ENCODE results near the gene MTX3. TPM values are rescaled to one million over a fixed set of nuclear protein-coding genes. Genes with fewer than 3 reads are reported as not detected.

The MTX3 gene
- total and polyA plus RNA-seq, 2 donors (not counting 3 experiments of a cell fraction or from before 2014, with no cell fraction given): 2.9 to 8.3 TPM

DNA sequence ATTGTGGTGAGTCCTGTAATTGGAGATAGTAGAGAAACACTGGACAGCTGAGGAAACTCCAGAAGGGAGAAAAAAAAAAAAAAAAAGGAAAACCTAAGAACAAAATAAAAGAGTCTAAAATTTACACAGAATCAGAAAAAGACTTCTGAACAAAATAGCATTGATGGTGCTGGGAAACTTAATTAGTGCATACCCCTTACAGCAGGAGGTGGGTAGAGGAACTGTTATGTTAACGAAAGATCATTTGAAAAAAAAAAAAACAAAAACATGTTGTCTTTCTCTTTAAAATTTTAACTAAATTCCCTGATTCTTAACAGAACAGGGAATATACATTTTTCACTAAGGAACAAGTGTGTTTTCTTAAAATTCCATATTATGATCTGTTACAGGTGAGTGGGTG, 11.6 kb upstream of the MTX3 start:
- ChIA-PET CTCF (no interaction called here), POLR2A (no interaction called here)
- intact Hi-C loops (cut with micrococcal nuclease) (no loop called here), dilution Hi-C loops (cut with MboI; ENCODE audit: extremely low pct_ligation_motif_present, low sequenced_read_pairs) (no loop called here)
- Histone ChIP-seq H3K4me3 (replicated peaks in 1 of 3; ENCODE audit: insufficient read depth in 1 of 3, low read depth in 1 of 3, low read length in 3 of 3) (no peak overlapping the region), H3K4me1 (ENCODE audit: control insufficient read depth, extremely low read depth, insufficient read depth, low read length) (no peaks in the 10 kb centered on the region), H3K9me1 (replicated peaks; ENCODE audit: control insufficient read depth, extremely low read depth, insufficient read depth, low read length) (no peaks in the 10 kb centered on the region), H3K79me2 (ENCODE audit: control insufficient read depth, insufficient read depth, low read length) (no peaks in the 10 kb centered on the region), H3K4me2 (ENCODE audit: insufficient read depth, low read length) (no peak overlapping the region), H3K36me3 (ENCODE audit: control insufficient read depth in 2 of 2, extremely low read depth in 1 of 2, insufficient read depth in 2 of 2, low read length in 2 of 2) (no peaks in the 10 kb centered on the region), H4K20me1 (replicated peaks; ENCODE audit: control insufficient read depth, extremely low read depth, insufficient read depth, low read length) (no peaks in the 10 kb centered on the region), H3K9ac (replicated peaks; ENCODE audit: extremely low read depth, insufficient read depth, low read length) (no peak overlapping the region), H2AFZ (ENCODE audit: low read depth, low read length) (no peak overlapping the region), H3K9me3 (replicated peaks; ENCODE audit: control insufficient read depth, insufficient read depth, low read length) (no peaks in the 10 kb centered on the region), H3K27me3 (ENCODE audit: control insufficient read depth in 2 of 2, insufficient read depth in 2 of 2, low read length in 2 of 2) (peaks cover 0 to 3% of the 10 kb centered on the region in 2 experiments), H3K27ac (ENCODE audit: insufficient read depth, low read depth, low read length) (no peak overlapping the region)
- TF ChIP-seq, protein P1, sequence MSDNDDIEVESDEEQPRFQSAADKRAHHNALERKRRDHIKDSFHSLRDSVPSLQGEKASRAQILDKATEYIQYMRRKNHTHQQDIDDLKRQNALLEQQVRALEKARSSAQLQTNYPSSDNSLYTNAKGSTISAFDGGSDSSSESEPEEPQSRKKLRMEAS (IDR thresholded peaks at IDR 0.05; ENCODE audit: insufficient read depth, insufficient read length): no peak
- no peak for TF ChIP-seq POLR2A (IDR thresholded peaks at IDR 0.05; ENCODE audit: low read depth, low read length)
- TF ChIP-seq, protein P2, sequence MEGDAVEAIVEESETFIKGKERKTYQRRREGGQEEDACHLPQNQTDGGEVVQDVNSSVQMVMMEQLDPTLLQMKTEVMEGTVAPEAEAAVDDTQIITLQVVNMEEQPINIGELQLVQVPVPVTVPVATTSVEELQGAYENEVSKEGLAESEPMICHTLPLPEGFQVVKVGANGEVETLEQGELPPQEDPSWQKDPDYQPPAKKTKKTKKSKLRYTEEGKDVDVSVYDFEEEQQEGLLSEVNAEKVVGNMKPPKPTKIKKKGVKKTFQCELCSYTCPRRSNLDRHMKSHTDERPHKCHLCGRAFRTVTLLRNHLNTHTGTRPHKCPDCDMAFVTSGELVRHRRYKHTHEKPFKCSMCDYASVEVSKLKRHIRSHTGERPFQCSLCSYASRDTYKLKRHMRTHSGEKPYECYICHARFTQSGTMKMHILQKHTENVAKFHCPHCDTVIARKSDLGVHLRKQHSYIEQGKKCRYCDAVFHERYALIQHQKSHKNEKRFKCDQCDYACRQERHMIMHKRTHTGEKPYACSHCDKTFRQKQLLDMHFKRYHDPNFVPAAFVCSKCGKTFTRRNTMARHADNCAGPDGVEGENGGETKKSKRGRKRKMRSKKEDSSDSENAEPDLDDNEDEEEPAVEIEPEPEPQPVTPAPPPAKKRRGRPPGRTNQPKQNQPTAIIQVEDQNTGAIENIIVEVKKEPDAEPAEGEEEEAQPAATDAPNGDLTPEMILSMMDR (IDR thresholded peaks at IDR 0.05; ENCODE audit: extremely low read depth in 1 of 2, insufficient read depth in 1 of 2, low read depth in 1 of 2, low read length in 2 of 2): no peak
- no peak for TF ChIP-seq POLR2AphosphoS5 (IDR thresholded peaks at IDR 0.05; ENCODE audit: insufficient read depth, low read depth, low read length)
- TF ChIP-seq FOS (IDR thresholded peaks at IDR 0.05; ENCODE audit: borderline replicate concordance, insufficient read depth, low read length): no peak
- TF ChIP-seq MYC (IDR thresholded peaks at IDR 0.05; ENCODE audit: low read depth, low read length): no peak
- TF ChIP-seq EZH2 (IDR thresholded peaks at IDR 0.05; ENCODE audit: borderline replicate concordance, low read depth, low read length, severe bottlenecking): no peak
- no peak for TF ChIP-seq JUN (IDR thresholded peaks at IDR 0.05; ENCODE audit: borderline replicate concordance, insufficient read depth, insufficient read length, low read depth)
- no peak for TF ChIP-seq GATA2 (IDR thresholded peaks at IDR 0.05; ENCODE audit: insufficient read depth, insufficient read length, low read depth, low read length)
- DNase-seq (ENCODE audit: low read depth, low spot score) (no peak), FAIRE-seq (no peak)
- BruUV-seq (replicated peaks): no TSS peak
